ENCODE results near the gene GNG10.
"Not testable (repeated sequence)": the region's sequence is repeated elsewhere in the genome, so short reads cannot be mapped to it uniquely, and the experiment has no call there.

GNG10 gene

GRCh38 chr9:111661150-111661801 is at the start of gene GNG10:
GNG10 (plus strand) TSS chr9:111661605; CDS start chr9:111661635, 30 bp downstream.
- DNase-seq = peak; percentile 60

- no peak for DNase-seq
Measured at GRCh38 chr9:111613436-111614040, 47.9 kb upstream of the GNG10 start.

GRCh38 chr9:111615928-111616327 is 45.5 kb upstream of the GNG10 start:
- no peak for DNase-seq

DNA sequence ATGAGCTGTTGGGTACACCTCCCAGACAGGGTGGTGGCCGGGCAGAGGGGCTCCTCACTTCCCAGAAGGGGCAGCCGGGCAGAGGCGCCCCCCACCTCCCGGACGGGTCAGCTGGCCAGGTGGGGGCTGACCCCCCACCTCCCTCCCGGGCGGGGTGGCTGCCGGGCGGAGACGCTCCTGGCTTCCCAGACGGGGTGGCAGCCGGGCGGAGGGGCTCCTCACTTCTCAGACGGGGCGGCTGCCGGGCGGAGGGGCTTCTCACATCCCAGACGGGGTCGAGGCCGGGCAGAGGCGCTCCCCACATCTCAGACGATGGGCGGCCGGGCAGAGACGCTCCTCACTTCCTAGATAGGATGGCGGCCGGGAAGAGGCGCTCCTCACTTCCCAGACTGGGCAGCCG is 44.1 kb upstream of the GNG10 start:
- not testable (repeated sequence) for DNase-seq

GRCh38 chr9:111621895-111622480 is 39.4 kb upstream of the GNG10 start:
- DNase-seq = no peak

GRCh38 chr9:111622626-111623025 is 38.8 kb upstream of the GNG10 start:
- no peak for DNase-seq

- DNase-seq = no peak
Measured at GRCh38 chr9:111627260-111627963, 34.0 kb upstream of the GNG10 start.

GRCh38 chr9:111628411-111628810 is 33.0 kb upstream of the GNG10 start:
- no peak for DNase-seq

GRCh38 chr9:111630182-111630963 is 31.0 kb upstream of the GNG10 start:
- no peak for DNase-seq

- DNase-seq = no peak
Measured at GRCh38 chr9:111630964-111631213, 30.5 kb upstream of the GNG10 start.

GRCh38 chr9:111631214-111631971 is 30.0 kb upstream of the GNG10 start, which contains the start of gene DNAJC25:
DNAJC25 (plus strand) TSS chr9:111631334; CDS start chr9:111631408, 74 bp downstream.
- DNase-seq = peak; percentile 96

- no peak for DNase-seq
Measured at GRCh38 chr9:111632060-111632459, 29.3 kb upstream of the GNG10 start.

DNA sequence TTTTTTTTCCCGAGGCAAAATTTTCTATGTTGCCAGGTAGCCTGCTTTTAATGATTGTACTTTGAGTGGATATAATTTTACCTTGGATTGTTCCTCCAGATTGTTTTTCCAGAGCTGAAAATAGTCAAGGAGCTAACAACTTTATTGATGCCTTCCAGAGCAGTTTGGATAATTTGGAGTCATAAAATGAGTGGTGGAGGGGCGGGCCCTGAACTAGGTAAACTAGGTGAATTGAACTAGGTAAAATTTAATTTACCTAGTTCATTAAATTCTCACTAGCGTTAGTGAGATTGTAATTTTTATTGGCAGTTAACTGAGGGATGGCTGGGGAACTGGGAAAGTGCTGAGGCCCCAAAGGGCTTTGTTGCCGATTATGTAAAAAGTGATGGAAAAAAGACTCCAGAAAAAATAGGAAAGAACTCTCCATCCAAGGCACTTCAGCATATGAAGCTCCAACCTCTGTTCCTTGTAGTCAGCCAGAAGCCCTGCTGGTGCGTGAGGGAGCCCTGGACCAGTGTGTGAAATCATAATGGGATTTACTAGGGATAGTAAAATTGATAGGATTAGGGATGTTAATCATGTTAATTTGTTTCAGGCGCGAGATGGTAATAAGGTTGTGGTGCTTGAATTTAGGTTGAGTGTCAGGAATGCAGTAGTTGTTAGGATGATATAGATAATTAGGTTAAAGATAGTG is 28.6 kb upstream of the GNG10 start:
- no peak for DNase-seq

DNA sequence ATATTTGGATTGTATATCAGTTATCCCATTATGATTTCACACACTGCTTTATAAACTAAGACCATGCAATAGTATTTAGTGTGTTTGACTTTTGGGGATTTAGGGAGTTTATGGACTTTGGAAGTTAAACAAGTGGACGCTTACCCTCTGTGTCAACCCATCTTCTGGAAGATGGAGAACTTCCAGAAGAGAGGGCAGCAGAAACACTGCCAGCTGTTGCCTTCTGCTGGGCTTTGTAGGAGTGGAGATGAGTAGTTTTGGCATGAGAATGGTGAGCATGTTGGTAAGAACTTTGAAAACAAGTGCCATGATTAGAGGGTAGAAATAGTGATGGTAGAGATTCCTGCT is 28.0 kb upstream of the GNG10 start:
- no peak for DNase-seq

GRCh38 chr9:111634860-111635259 is 26.5 kb upstream of the GNG10 start:
- no peak for DNase-seq

- no peak for DNase-seq
Measured at GRCh38 chr9:111637421-111637950, 23.9 kb upstream of the GNG10 start.

- DNase-seq = no peak
Measured at GRCh38 chr9:111644195-111644772, 17.1 kb upstream of the GNG10 start.

- DNase-seq = no peak
Measured at GRCh38 chr9:111645806-111646205, 15.6 kb upstream of the GNG10 start.

DNA sequence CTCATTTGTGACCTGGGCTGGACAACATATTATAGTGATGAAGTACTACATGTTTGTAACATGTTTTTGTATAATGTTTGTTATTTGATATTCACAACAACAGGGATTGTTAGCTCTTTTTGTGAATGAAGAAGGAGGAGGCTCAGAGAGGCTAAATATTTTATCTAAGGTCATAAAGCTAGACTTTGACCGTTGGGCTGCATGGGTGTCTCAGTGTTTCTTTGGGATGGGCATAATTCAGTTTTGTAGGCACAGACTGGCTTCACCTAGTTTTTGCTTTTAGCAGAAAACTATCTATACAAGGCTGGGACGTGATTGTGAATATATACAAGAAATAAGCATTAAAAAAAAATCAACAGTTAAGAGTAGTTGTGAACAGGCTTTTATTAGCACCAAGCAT is 15.0 kb upstream of the GNG10 start:
- DNase-seq = no peak

GRCh38 chr9:111648066-111648465 is 13.3 kb upstream of the GNG10 start:
- no peak for DNase-seq

GRCh38 chr9:111649016-111649415 is 12.4 kb upstream of the GNG10 start:
- DNase-seq = no peak

All from activated CD4-positive, alpha-beta T cell treated with anti-CD3 and anti-CD28 coated beads for 1 hour (primary cell).